ENCODE results near the gene RICTOR. TPM values are rescaled to one million over a fixed set of nuclear protein-coding genes. Genes with fewer than 3 reads are reported as not detected.

The RICTOR gene
- total and polyA plus RNA-seq, 2 of the 4 experiments (the other 2 are of a cell fraction), result 4.1 to 35.7 TPM

DNA sequence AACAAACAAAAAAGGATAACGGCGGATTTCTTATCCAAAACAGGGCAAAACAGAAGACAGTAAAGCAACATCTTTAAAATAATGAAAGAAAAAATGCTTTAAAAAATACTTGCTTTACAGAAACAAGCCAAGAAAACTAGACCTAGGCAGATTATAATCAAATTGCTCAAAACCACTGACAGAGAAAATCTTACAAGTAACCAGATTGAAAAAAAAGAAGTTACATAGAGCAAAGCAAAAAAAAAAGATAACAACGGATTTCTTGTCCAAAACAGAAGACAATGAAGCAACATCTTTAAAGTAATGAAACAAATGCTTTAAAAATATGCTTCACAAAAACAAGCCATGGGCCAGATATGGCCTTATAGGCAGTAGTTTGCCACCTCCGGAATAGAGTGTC, 51.1 kb downstream of the RICTOR start:
- H3K56ac ChIP-seq (ENCODE audit: extremely low read depth, insufficient read depth, low read length), result no peak overlapping the region
- no peak overlapping the region for H2AK9ac ChIP-seq (replicated peaks; ENCODE audit: low read depth, low read length, poor library complexity)
- H4K5ac ChIP-seq (ENCODE audit: low read depth, low read length), result no peak overlapping the region
- no peak overlapping the region for H3K14ac ChIP-seq (replicated peaks; ENCODE audit: low read depth, low read length)
- no peak overlapping the region for H3K23ac ChIP-seq (ENCODE audit: low read depth, low read length)
- no peak overlapping the region for H3K4me3 ChIP-seq (ENCODE audit: insufficient read depth, low read depth, low read length)
- TF ChIP-seq FOS (IDR thresholded peaks at IDR 0.05; ENCODE audit: low read depth, low read length), result no peak
- TF ChIP-seq, protein P1, sequence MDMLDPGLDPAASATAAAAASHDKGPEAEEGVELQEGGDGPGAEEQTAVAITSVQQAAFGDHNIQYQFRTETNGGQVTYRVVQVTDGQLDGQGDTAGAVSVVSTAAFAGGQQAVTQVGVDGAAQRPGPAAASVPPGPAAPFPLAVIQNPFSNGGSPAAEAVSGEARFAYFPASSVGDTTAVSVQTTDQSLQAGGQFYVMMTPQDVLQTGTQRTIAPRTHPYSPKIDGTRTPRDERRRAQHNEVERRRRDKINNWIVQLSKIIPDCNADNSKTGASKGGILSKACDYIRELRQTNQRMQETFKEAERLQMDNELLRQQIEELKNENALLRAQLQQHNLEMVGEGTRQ (IDR thresholded peaks at IDR 0.05; ENCODE audit: low read depth, low read length), result no peak
- no peak for TF ChIP-seq NFE2L2 (IDR thresholded peaks at IDR 0.05; ENCODE audit: low read depth, low read length)
- no peak for TF ChIP-seq MAFK (IDR thresholded peaks at IDR 0.05; ENCODE audit: low read depth, low read length)
- TF ChIP-seq MAZ (IDR thresholded peaks at IDR 0.05; ENCODE audit: borderline replicate concordance, low read depth, low read length), result no peak
- TF ChIP-seq RAD21 (IDR thresholded peaks at IDR 0.05; ENCODE audit: low read length), result no peak
- TF ChIP-seq BHLHE40 (IDR thresholded peaks at IDR 0.05; ENCODE audit: low read depth, low read length), result no peak
- TF ChIP-seq RFX5 (IDR thresholded peaks at IDR 0.05; ENCODE audit: low read depth, low read length), result no peak
- no peaks in the 10 kb centered on the region for H3K9me3 ChIP-seq (ENCODE audit: control insufficient read depth, insufficient read depth, low read length)
- H4K20me1 ChIP-seq (ENCODE audit: insufficient read depth, low read length), result peaks cover 19% of the 10 kb centered on the region; the same call in 1 of the 2 replicates
- H2AK5ac ChIP-seq (ENCODE audit: low read depth, low read length), result no peak overlapping the region
- H2AFZ ChIP-seq (replicated peaks; ENCODE audit: low read length, poor library complexity), result no peak overlapping the region
- H3K4me1 ChIP-seq (ENCODE audit: control insufficient read depth, insufficient read depth, low read length), result peaks cover 12% of the 10 kb centered on the region
- H3K9me1 ChIP-seq (ENCODE audit: insufficient read depth, low read length), result no peaks in the 10 kb centered on the region
- BruUV-seq (replicated peaks), result no TSS peak
- H2BK15ac ChIP-seq (ENCODE audit: low read depth, low read length), result no peak overlapping the region
- intact Hi-C loops (cut with micrococcal nuclease) (no loop called here), in situ Hi-C loops (cut with MboI; ENCODE audit: low sequenced_read_pairs) (no loop called here), dilution Hi-C loops (cut with HindIII; ENCODE audit: low sequenced_read_pairs, unreplicated experiment) (no loop called here)
- no peak overlapping the region for H3K4me2 ChIP-seq (ENCODE audit: low read depth, low read length)
- H4K91ac ChIP-seq (ENCODE audit: insufficient read depth, low read depth, low read length), result no peak overlapping the region
- CTCF ChIA-PET, result no interaction called here
- H2BK20ac ChIP-seq (ENCODE audit: low read depth, low read length), result no peak overlapping the region
- H3K36me3 ChIP-seq (ENCODE audit: control insufficient read depth, insufficient read depth, low read length), result no peaks in the 10 kb centered on the region; the same call in 1 of the 2 replicates
- H2BK5ac ChIP-seq (ENCODE audit: low read depth, low read length, poor library complexity, severe bottlenecking), result no peak overlapping the region
- no peak overlapping the region for H3K18ac ChIP-seq (ENCODE audit: low read depth, low read length)
- H3K9ac ChIP-seq (ENCODE audit: low read depth, low read length), result no peak overlapping the region
- DNase-seq (no peak), ATAC-seq (ENCODE audit: low read depth) (no peak)
- no peak overlapping the region for H2BK120ac ChIP-seq (ENCODE audit: low read depth, low read length)
- no CpG with 5 or more reads among the region's 4 CpGs for WGBS, 2 experiments (ENCODE audit: extremely low coverage in 2 of 2, insufficient read length in 1 of 2)
- H3K27me3 ChIP-seq (ENCODE audit: control insufficient read depth, insufficient read depth, low read length), result no peaks in the 10 kb centered on the region
- no peak overlapping the region for H4K8ac ChIP-seq (ENCODE audit: low read depth in 2 of 2, low read length in 2 of 2)
- POLR2A ChIA-PET (ENCODE audit: unreplicated experiment), result no interaction called here
- H3K79me1 ChIP-seq (ENCODE audit: low read depth in 1 of 2, low read length in 2 of 2), result peaks cover 38 to 59% of the 10 kb centered on the region in 2 experiments
- H3K4ac ChIP-seq (ENCODE audit: low read depth, low read length), result no peak overlapping the region
- no peak overlapping the region for H3K27ac ChIP-seq (ENCODE audit: insufficient read depth, low read length)
